IPS-18c (cell line): ENCODE results near the gene PLPP2.

Experiments used
- H3K4me3 ChIP-seq: 2 replicates; pipeline ENCODE4 v1.7.0; 2013; ENCODE audit warnings: low read depth, mild to moderate bottlenecking, low read length, moderate library complexity; ENCODE audit not compliant: insufficient read depth
- H3K9me3 ChIP-seq: one replicate; pipeline ENCODE4 v1.6.1; 2013; ENCODE audit warnings: mild to moderate bottlenecking, low read length, moderate library complexity; ENCODE audit not compliant: control insufficient read depth, insufficient read depth

Gene PLPP2

GRCh38 chr19:324716-325115 is 33.5 kb upstream of the PLPP2 start:
- Histone ChIP-seq H3K9me3 (peaks cover 2% of the 10 kb centered on the region), H3K4me3 (no peak overlapping the region)

DNA sequence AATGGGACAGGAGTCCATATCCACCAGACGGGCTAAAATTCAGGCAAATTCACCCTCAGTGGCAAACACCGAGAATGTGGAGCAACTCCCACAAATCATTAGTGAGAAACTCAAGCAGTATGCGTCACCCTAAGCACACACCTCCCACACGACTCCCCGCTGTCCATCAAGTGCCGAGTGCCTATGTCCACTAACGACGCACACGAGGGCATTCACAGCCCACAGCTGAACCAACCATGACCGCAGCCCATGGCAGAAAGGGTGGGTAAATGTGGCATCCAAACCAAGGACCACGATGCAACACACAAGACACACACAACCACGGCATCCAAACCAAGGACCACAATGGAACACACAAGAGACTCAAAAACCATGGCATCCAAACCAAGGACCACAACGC is 31.4 kb upstream of the PLPP2 start:
- Histone ChIP-seq H3K4me3 (no peak overlapping the region), H3K9me3 (peaks cover 4% of the 10 kb centered on the region)

- Histone ChIP-seq H3K4me3 (no peak overlapping the region), H3K9me3 (peaks cover 4% of the 10 kb centered on the region)
These were observed 27.2 kb upstream of the PLPP2 start for GRCh38 chr19:318509-318774.

GRCh38 chr19:317710-318508 is 26.7 kb upstream of the PLPP2 start:
- H3K4me3 ChIP-seq = no peak overlapping the region
- peaks cover 4% of the 10 kb centered on the region for H3K9me3 ChIP-seq

DNA sequence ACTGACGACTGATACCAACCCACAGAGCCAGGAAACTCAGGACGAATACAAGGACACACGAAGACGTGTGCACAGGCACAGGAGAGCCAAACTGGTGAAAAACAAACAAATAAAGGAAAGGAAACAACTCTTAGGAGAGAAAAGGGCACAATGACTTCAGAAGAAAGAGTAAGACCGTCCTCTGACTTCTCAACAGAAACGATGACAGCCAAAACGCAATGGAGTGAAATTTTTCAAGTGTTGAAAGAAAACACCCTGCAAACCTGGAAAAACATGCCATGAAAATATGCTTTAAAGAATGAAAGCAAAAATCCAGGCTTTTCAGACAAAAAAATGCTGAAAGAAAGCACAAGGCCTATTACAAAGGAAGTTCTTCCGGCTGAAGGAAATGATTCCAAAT is 24.6 kb upstream of the PLPP2 start:
- H3K4me3 ChIP-seq = no peak overlapping the region

GRCh38 chr19:313988-314815 is 23.0 kb upstream of the PLPP2 start:
- no peaks in the 10 kb centered on the region for H3K9me3 ChIP-seq
- no peak overlapping the region for H3K4me3 ChIP-seq

More for the DNA sequence above, 24.6 kb upstream of the PLPP2 start:
- peaks cover 2% of the 10 kb centered on the region for H3K9me3 ChIP-seq

GRCh38 chr19:313169-313987 is 22.2 kb upstream of the PLPP2 start:
- H3K4me3 ChIP-seq = no peak overlapping the region
- H3K9me3 ChIP-seq = no peaks in the 10 kb centered on the region

DNA sequence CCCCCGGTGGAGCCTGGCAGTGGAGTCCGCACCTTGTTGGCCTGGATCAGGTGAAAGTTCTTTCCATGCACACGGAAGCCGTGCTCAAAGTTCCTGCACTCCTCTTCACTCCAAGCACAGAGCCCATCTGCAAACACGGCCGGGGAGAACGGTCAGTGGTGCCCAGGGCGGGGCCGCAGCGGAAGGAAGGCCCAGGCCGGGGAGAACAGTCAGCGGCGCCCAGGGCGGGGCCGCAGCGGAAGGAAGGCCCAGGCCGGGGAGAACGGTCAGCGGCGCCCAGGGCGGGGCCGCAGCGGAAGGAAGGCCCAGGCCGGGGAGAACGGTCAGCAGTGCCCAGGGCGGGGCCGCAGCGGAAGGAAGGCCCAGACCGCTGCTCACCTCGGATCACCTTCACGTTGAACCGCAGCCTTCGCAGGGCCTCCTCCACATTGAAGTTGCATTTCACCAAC is 20.6 kb upstream of the PLPP2 start:
- no peak overlapping the region for H3K4me3 ChIP-seq
- H3K9me3 ChIP-seq = no peaks in the 10 kb centered on the region

GRCh38 chr19:310781-311496 is 19.7 kb upstream of the PLPP2 start:
- no peak overlapping the region for H3K4me3 ChIP-seq
- H3K9me3 ChIP-seq = no peaks in the 10 kb centered on the region

DNA sequence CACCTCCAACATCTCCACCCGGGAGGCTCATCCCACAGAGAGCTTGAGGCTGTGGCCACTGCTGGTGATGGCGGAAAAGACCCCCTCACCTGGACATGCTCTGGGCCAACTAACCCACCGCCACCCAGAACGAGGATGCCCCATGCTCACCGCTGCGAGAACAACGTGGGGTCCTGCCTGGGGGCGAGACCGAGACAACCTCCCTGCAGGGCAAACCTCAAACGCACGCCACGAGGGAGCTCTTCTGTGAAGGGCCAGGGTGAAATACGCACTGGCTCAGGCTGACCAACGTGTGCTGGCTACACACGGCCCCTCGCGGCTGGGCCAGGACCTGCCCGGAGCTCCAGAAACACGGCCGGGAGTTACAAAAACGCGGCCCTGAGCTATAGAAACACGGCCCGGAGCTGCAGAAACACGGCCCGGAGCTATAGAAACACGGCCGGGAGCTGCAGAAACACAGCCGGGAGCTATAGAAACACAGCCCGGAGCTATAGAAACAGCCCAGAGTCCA is 19.0 kb upstream of the PLPP2 start:
- Histone ChIP-seq H3K4me3 (no peak overlapping the region), H3K9me3 (no peaks in the 10 kb centered on the region)

DNA sequence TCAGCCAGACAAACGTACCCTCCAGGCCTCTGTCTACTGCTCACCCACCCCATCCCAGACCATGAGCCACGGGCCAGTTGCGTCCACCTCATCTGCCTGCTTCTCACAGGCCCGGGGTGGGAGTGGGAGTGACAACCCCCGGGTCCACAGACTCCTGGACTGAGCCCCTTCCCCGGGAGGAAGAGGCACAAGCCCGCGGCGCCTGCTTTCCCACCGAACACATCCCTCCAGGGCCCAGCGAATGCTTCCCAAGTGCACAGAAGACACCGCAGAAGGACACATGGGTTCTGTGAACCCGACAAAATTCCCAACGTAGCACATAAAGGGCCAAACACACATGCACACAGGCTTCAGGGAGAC is 18.0 kb upstream of the PLPP2 start:
- no peaks in the 10 kb centered on the region for H3K9me3 ChIP-seq
- no peak overlapping the region for H3K4me3 ChIP-seq

DNA sequence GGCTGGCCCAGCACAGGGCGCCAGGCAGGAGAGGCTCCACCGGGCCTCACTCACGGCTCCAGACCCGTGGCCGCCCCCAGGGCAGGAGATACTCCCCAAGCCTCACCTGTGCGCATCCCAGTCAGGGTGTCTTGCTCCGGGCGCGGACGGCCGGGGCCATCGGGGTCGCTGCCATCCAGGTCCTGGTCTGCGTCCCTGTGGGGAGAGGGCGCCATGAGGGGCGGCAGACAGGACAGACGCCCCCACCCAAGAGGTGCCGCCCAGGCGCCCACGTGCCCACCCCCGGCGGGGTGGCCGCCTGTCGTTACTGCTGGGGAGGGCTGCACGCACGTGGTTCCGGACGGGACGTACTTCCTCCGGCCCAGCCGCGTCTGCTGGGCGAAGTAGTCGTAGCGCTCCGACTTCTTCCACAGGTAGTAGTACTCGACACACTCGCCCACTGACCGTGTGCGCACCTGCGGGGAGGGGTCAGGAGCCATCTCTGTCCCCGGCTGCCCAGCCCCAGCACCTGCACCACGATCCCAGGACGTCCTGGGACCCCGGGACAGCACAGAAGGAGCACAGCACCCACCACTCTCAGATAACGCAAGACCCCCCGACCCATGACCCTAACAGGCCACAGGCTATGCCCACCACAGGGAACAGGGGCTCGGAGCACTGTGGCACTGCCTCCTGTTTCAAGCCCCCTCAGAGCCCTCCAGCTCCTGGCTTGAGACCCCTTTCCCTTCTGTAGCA is 17.4 kb upstream of the PLPP2 start:
- Histone ChIP-seq H3K4me3 (no peak overlapping the region), H3K9me3 (no peaks in the 10 kb centered on the region)

GRCh38 chr19:307793-308420 is 16.7 kb upstream of the PLPP2 start:
- Histone ChIP-seq H3K4me3 (no peak overlapping the region), H3K9me3 (no peaks in the 10 kb centered on the region)

DNA sequence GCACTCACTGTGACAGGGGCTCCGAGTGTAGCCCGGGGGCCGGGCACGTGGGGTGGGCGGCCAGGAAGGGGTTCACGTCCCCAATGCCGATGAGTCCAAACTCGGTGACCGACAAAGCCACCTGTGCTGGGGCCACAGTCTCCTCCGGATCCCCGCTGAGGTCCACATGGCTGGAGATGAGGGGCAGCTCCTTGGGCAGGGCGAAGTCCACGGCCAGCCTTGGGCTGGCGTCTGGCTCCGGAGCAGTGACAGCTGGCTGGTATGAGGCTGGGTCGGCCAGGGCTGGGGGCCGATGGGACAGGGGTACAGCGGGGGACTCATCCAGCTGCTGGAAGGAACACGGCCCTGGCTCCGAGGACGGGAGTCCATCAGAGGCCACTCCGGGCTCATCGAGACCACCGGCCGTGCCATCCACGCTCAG is 15.9 kb upstream of the PLPP2 start:
- no peak overlapping the region for H3K4me3 ChIP-seq
- no peaks in the 10 kb centered on the region for H3K9me3 ChIP-seq

- Histone ChIP-seq H3K4me3 (no peak overlapping the region), H3K9me3 (no peaks in the 10 kb centered on the region)
These were observed 15.1 kb upstream of the PLPP2 start for GRCh38 chr19:306151-306900.
